SK-N-SH treated with all-trans-retinoic acid at 6 μM for 48 hours (cell line): ENCODE data around the gene CETN3.

Experiments
- ATAC-seq: fragments of 200-7000 bp; cut with Tn5 transposase; 3 replicates; pipeline ENCODE4 v1.9.1; 2020; ENCODE audit warnings: mild to moderate bottlenecking, moderate library complexity
- CREB5 ChIP-seq: fragments of 250-450 bp; sonication (Bioruptor Pico); IDR thresholded peaks from 2 replicates; pipeline ENCODE4 v1.5.1; 2020; ENCODE audit warnings: low read depth, mild to moderate bottlenecking, moderate library complexity
- CSRNP3 ChIP-seq: fragments of 250-450 bp; sonication (Bioruptor Pico); IDR thresholded peaks from 2 replicates; pipeline ENCODE4 v1.5.1; 2021; ENCODE audit warnings: mild to moderate bottlenecking, moderate library complexity
- ESRRG ChIP-seq: fragments of 250-450 bp; sonication (Bioruptor Pico); IDR thresholded peaks from 2 replicates; pipeline ENCODE4 v1.6.1; 2021; ENCODE audit warnings: mild to moderate bottlenecking
- GLIS3 ChIP-seq: fragments of 250-450 bp; sonication (Bioruptor Pico); IDR thresholded peaks from 2 replicates; pipeline ENCODE4 v1.5.0; 2020; ENCODE audit warnings: mild to moderate bottlenecking, moderate library complexity
- ISL1 ChIP-seq: fragments of 250-450 bp; sonication (Bioruptor Pico); IDR thresholded peaks from 2 replicates; pipeline ENCODE4 v2.1.2; 2022; ENCODE audit warnings: mild to moderate bottlenecking, moderate library complexity
- OSR1 ChIP-seq: fragments of 250-450 bp; sonication (Bioruptor Pico); IDR thresholded peaks from 2 replicates; pipeline ENCODE4 v1.8.0; 2022; ENCODE audit warnings: moderate library complexity, mild to moderate bottlenecking, inconsistent platforms
- PATZ1 ChIP-seq: fragments of 250-450 bp; sonication (Bioruptor Pico); IDR thresholded peaks from 2 replicates; pipeline ENCODE4 v1.8.0; 2020; ENCODE audit warnings: mild to moderate bottlenecking, moderate library complexity, borderline replicate concordance
- PPARA ChIP-seq: fragments of 250-450 bp; sonication (Bioruptor Pico); IDR thresholded peaks from 2 replicates; pipeline ENCODE4 v1.5.0; 2020; ENCODE audit warnings: mild to moderate bottlenecking, borderline replicate concordance
- RARB ChIP-seq: fragments of 250-450 bp; sonication (Bioruptor Pico); IDR thresholded peaks from 2 replicates; pipeline ENCODE4 v1.8.0; 2021; ENCODE audit warnings: mild to moderate bottlenecking, moderate library complexity
- SNAI2 ChIP-seq: fragments of 250-450 bp; sonication (Bioruptor Pico); IDR thresholded peaks from 2 replicates; pipeline ENCODE4 v1.5.0; 2020; ENCODE audit warnings: mild to moderate bottlenecking, moderate library complexity
- TCF4 ChIP-seq: fragments of 250-450 bp; sonication (Bioruptor Pico); IDR thresholded peaks from 2 replicates; pipeline ENCODE4 v1.8.0; 2021; ENCODE audit warnings: mild to moderate bottlenecking, moderate library complexity, borderline replicate concordance
- TSHZ2 ChIP-seq: fragments of 250-450 bp; sonication (Bioruptor Pico); IDR thresholded peaks from 2 replicates; pipeline ENCODE4 v1.5.0; 2020; ENCODE audit warnings: mild to moderate bottlenecking, moderate library complexity
- ZC3H10 ChIP-seq: fragments of 250-450 bp; sonication (Bioruptor Pico); IDR thresholded peaks from 2 replicates; pipeline ENCODE4 v1.5.1; 2021; ENCODE audit warnings: mild to moderate bottlenecking, moderate library complexity
- ZFP30 ChIP-seq: fragments of 450-650 bp; formaldehyde crosslinking; IDR thresholded peaks from 2 replicates; pipeline ENCODE4 v1.5.0; 2022; ENCODE audit warnings: mild to moderate bottlenecking, moderate library complexity
- ZNF565 ChIP-seq: fragments of 450-650 bp; formaldehyde crosslinking; conservative IDR thresholded peaks from 2 replicates; pipeline ENCODE4 v1.5.0; 2020; ENCODE audit warnings: low read depth, mild to moderate bottlenecking, moderate library complexity
- ZNF70 ChIP-seq: fragments of 450-650 bp; formaldehyde crosslinking; IDR thresholded peaks from 2 replicates; pipeline ENCODE4 v1.5.0; 2020; ENCODE audit warnings: mild to moderate bottlenecking, moderate library complexity
- ZNF8 ChIP-seq: fragments of 450-650 bp; formaldehyde crosslinking; IDR thresholded peaks from 2 replicates; pipeline ENCODE4 v1.5.0; 2020; ENCODE audit warnings: mild to moderate bottlenecking, moderate library complexity

Gene CETN3

GRCh38 chr5:90368454-90369246 lies 40.9 kb downstream of the CETN3 start:
- no peak for TF ChIP-seq ZNF70 (CRISPR knock-in tag)
- TF ChIP-seq ZNF565 (CRISPR knock-in tag), result no peak
- no peak for TF ChIP-seq GLIS3 (CRISPR knock-in tag)
- TF ChIP-seq SNAI2, result no peak
- TF ChIP-seq ISL1 (CRISPR knock-in tag), result no peak
- no peak for TF ChIP-seq CSRNP3 (CRISPR knock-in tag)
- ATAC-seq, result no peak

DNA sequence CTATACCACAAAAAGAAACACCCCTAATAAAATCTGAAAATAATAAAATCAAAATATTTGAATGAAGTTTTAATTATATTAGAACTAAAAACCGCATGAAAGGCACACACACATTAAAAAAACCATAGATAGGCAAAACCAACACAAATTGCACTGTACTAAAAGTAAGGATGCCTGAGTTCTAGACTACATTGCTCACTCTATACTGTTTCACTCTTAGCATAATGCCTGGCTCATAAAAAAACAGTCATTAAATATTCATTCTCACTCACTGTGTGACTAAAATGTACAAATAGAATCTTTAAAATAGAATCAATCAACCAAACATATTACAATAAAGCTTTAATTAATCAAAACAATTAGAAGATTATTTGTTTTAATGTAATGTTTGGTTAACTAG lies 41.7 kb downstream of the CETN3 start:
- TF ChIP-seq ZNF8 (CRISPR knock-in tag) (no peak), PPARA (CRISPR knock-in tag) (no peak), GLIS3 (CRISPR knock-in tag) (no peak)
- TF ChIP-seq, all 23 proteins: peak for 0
- no peak for ATAC-seq

DNA sequence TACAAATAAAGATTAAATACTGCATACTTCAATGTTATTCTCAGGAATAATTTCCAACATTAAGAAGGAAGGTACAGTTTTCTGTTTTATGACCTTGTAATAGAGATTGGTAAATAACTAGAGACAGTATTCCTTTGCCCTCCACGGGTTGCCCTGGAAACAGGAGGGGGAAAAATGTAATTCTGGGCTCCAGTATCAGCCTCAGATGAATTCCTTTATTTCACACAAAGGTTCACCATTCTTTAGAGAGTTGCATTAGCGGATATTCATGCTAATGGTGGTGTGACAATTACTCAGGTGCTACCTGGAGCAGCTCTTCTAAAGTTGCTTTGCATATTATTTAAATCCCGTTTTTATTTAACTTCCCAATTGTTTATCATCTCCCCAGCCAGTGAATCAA lies 42.6 kb downstream of the CETN3 start:
- TF ChIP-seq ESRRG (CRISPR knock-in tag) (no peak), SNAI2 (no peak), ZFP30 (CRISPR knock-in tag) (no peak), OSR1 (CRISPR knock-in tag) (no peak), ZC3H10 (CRISPR knock-in tag) (no peak), CREB5 (CRISPR knock-in tag) (no peak), RARB (no peak), TSHZ2 (CRISPR knock-in tag) (no peak), ZNF8 (CRISPR knock-in tag) (no peak)
- ATAC-seq, result no peak

- TF ChIP-seq TCF4 (CRISPR knock-in tag), result no peak
- TF ChIP-seq ZFP30 (CRISPR knock-in tag), result no peak
- TF ChIP-seq ISL1 (CRISPR knock-in tag), result no peak
- TF ChIP-seq TSHZ2 (CRISPR knock-in tag), result no peak
- TF ChIP-seq ESRRG (CRISPR knock-in tag), result no peak
- TF ChIP-seq PATZ1 (CRISPR knock-in tag), result no peak
- TF ChIP-seq ZC3H10 (CRISPR knock-in tag), result no peak
- TF ChIP-seq, all 23 proteins: peak for 0
- no peak for ATAC-seq
These were observed 44.2 kb downstream of the CETN3 start for GRCh38 chr5:90365328-90365727.
